Breast epithelium (tissue), 4 donors: ENCODE data around the gene DUSP22. TPM values are rescaled to one million over a fixed set of nuclear protein-coding genes. Genes with fewer than 3 reads are reported as not detected.
A peak's percentile ranks its signal among the peaks of the same experiment; 100 is the strongest.
"Not testable (repeated sequence)": the region's sequence is repeated elsewhere in the genome, so short reads cannot be mapped to it uniquely, and the experiment has no call there.

Experiments used
- DNase-seq, 2 donors: peaks; one replicate each; pipeline ENCODE4 v3.0.0-alpha.2; 2019; ENCODE audit warnings: low spot score in 2 of 2
- H3K27ac ChIP-seq, 2 donors: fragments of 200-600 bp; sonication (generic) in 1 of 2; one replicate each; pipeline ENCODE4 v1.5.1; 2016 to 2019; ENCODE audit warnings: mild to moderate bottlenecking in 1 of 2
- H3K27me3 ChIP-seq, 2 donors: fragments of 200-600 bp; sonication (generic) in 1 of 2; one replicate each; pipeline versions ENCODE4 v1.5.1 to v1.6.0; 2017 to 2019; ENCODE audit warnings: control low read depth in 1 of 2, mild to moderate bottlenecking in 1 of 2
- H3K36me3 ChIP-seq: fragments of 200-600 bp; one replicate; pipeline ENCODE4 v1.5.1; 2019
- H3K4me1 ChIP-seq, 2 donors: fragments of 200-600 bp; sonication (generic); one replicate each; pipeline ENCODE4 v1.5.1; 2016 to 2019; ENCODE audit warnings: control low read depth in 1 of 2
- H3K4me3 ChIP-seq, 3 donors: fragments of 200-600 bp; sonication (generic); 1 replicate in 2 of 3; 2 replicates in 1 of 3; pipeline ENCODE4 v1.5.1; 2016 to 2019; ENCODE audit warnings: mild to moderate bottlenecking in 3 of 3, moderate library complexity in 2 of 3
- H3K9me3 ChIP-seq, 2 donors: fragments of 200-600 bp; sonication (generic) in 1 of 2; one replicate each; pipeline ENCODE4 v1.5.1; 2016 to 2019; ENCODE audit warnings: control low read depth in 1 of 2
- POLR2A ChIP-seq: fragments of 450-650 bp; IDR thresholded peaks from one replicate; pipeline ENCODE4 v1.6.1; 2016; ENCODE audit warnings: antibody characterized with exemption, mild to moderate bottlenecking, moderate library complexity
- POLR2AphosphoS5 ChIP-seq, 3 donors: sonication (generic); formaldehyde crosslinking; IDR thresholded peaks; one replicate each; pipeline ENCODE4 v1.6.1; 2017; ENCODE audit warnings: antibody characterized with exemption in 3 of 3
- intact Hi-C: fragments of 100-400 bp; cut with DNase I; formaldehyde crosslinking; loops from one replicate; pipeline ENCODE4 v1.15.1; 2023; ENCODE audit warnings: low total_unique reads
- total RNA-seq, 3 donors: library from RNA; depleted of rRNA; stranded (reverse); fragments of >200 nt; gene quantifications; one replicate each; pipeline ENCODE4 v1.1.0, GENCODE V29; 2016
- TF ChIP-seq, protein P1 (sequence below), 3 donors: fragments of 450-650 bp; IDR thresholded peaks; one replicate each; pipeline ENCODE4 v1.5.1; 2016 to 2017; ENCODE audit warnings: antibody characterized with exemption in 3 of 3, mild to moderate bottlenecking in 3 of 3, moderate library complexity in 3 of 3

DUSP22 gene
- total RNA-seq, 3 donors from 2014 or later = 55.6 to 81.9 (median 59.0) TPM

DNA sequence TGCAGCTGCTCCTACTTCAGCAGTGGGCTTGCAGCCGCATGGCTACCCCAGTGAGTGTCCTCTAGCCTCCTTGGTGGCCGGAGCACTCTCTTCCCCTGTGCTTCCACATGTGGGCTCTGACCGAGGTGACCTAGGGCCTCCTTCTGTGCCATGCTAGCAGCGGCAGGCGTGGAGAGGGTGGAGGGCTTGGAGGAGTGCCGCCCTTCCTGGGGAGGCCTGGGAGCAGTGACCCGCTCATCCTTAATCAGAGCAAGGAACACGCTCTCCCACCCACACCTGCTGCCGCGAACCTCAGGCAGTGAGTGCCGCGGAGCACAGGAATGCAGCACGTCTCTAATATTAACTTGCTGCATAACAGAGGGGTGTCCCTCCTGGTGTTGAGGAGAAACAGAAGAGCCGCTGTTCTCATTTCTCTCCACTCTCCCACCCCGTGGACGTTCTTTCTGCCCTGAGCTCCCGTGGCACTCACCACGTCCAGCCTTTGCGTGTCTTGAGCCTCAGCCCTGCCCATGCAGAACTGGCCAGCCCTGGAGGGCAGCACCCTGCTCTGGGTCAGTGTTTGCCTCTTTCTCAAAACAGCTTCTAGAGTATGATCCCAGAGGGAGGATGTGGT, 31.9 kb downstream of the DUSP22 start:
- peaks cover 4 to 7% of the 10 kb centered on the region in 2 donors for H3K4me1 ChIP-seq
- intact Hi-C loops = no loop called here
- H3K27ac ChIP-seq = no peak overlapping the region
- DNase-seq = no peak
- TF ChIP-seq POLR2A (no peak), POLR2AphosphoS5 (IDR thresholded peaks at IDR 0.05) (no peak)
- TF ChIP-seq, protein P1, sequence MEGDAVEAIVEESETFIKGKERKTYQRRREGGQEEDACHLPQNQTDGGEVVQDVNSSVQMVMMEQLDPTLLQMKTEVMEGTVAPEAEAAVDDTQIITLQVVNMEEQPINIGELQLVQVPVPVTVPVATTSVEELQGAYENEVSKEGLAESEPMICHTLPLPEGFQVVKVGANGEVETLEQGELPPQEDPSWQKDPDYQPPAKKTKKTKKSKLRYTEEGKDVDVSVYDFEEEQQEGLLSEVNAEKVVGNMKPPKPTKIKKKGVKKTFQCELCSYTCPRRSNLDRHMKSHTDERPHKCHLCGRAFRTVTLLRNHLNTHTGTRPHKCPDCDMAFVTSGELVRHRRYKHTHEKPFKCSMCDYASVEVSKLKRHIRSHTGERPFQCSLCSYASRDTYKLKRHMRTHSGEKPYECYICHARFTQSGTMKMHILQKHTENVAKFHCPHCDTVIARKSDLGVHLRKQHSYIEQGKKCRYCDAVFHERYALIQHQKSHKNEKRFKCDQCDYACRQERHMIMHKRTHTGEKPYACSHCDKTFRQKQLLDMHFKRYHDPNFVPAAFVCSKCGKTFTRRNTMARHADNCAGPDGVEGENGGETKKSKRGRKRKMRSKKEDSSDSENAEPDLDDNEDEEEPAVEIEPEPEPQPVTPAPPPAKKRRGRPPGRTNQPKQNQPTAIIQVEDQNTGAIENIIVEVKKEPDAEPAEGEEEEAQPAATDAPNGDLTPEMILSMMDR (IDR thresholded peaks at IDR 0.05) = no peak
- peak overlapping the region in 1 of 3 donors; percentile 4 for H3K4me3 ChIP-seq
- no peaks in the 10 kb centered on the region for H3K36me3 ChIP-seq
- H3K27me3 ChIP-seq = no peaks in the 10 kb centered on the region
- no peaks in the 10 kb centered on the region for H3K9me3 ChIP-seq

DNA sequence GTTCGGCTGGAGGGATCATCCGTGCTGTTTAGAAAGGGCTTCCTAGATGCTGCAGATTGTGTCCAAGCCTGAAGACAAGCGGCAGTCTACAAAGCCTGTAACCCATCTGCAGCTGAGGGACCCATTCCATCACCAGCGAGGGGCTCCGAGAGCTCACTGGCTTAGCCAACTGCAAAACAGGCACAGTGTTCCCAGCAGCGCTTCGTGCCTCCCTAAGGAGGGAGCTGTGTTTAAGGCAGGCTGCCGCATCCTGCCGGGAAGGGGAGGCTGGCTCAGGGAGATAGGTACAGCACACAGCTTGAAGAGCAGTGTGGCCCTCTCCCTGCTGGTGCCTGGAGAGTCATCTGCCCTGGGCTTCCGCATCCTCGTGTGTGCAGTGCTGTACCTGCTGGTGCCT, 32.4 kb downstream of the DUSP22 start:
- H3K27ac ChIP-seq = no peak overlapping the region
- intact Hi-C loops = loop anchor here (1.0 kb wide), 1 partner anchor 16 kb away; no protein-coding TSS in a partner anchor
- TF ChIP-seq POLR2A (no peak), POLR2AphosphoS5 (IDR thresholded peaks at IDR 0.05) (no peak)
- TF ChIP-seq, protein P1 (IDR thresholded peaks at IDR 0.05) = no peak
- no peaks in the 10 kb centered on the region for H3K36me3 ChIP-seq
- DNase-seq = no peak
- no peak overlapping the region for H3K4me3 ChIP-seq
- H3K27me3 ChIP-seq = no peaks in the 10 kb centered on the region
- no peaks in the 10 kb centered on the region for H3K9me3 ChIP-seq
- peaks cover 4 to 7% of the 10 kb centered on the region in 2 donors for H3K4me1 ChIP-seq

DNA sequence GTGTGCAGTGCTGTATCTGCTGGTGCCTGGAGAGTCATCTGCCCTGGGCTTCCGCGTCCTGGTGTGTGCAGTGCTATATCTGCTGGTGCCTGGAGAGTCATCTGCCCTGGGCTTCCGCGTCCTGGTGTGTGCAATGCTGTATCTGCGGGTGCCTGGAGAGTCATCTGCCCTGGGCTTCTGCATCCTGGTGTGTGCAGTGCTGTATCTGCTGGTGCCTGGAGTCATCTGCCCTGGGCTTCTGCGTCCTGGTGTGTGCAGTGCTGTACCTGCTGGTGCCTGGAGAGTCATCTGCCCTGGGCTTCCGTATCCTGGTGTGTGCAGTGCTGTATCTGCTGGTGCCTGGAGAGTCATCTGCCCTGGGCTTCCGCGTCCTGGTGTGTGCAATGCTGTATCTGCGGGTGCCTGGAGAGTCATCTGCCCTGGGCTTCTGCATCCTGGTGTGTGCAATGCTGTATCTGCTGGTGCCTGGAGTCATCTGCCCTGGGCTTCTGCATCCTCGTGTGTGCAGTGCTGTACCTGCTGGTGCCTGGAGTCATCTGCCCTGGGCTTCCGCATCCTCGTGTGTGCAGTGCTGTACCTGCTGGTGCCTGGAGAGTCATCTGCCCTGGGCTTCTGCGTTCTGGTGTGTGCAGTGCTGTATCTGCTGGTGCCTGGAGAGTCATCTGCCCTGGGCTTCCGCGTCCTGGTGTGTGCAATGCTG, 33.0 kb downstream of the DUSP22 start:
- not testable (repeated sequence) for H3K4me3 ChIP-seq, DNase-seq, H3K27ac ChIP-seq, H3K27me3 ChIP-seq, H3K4me1 ChIP-seq, H3K36me3 ChIP-seq, H3K9me3 ChIP-seq
- intact Hi-C loops = loop anchor here (1.0 kb wide), 1 partner anchor 17 kb away; no protein-coding TSS in a partner anchor

DNA sequence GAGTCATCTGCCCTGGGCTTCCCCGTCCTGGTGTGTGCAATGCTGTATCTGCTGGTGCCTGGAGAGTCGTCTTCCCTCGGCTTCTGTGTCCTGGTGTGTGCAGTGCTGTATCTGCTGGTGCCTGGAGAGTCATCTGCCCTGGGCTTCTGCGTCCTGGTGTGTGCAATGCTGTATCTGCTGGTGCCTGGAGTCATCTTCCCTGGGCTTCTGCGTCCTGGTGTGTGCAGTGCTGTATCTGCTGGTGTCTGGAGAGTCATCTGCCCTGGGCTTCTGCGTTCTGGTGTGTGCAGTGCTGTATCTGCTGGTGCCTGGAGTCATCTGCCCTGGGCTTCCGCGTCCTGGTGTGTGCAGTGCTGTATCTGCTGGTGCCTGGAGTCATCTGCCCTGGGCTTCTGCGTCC, 33.8 kb downstream of the DUSP22 start:
- H3K4me1 ChIP-seq, H3K9me3 ChIP-seq, intact Hi-C loops, H3K4me3 ChIP-seq, H3K27me3 ChIP-seq, H3K27ac ChIP-seq, H3K36me3 ChIP-seq, DNase-seq: not testable (repeated sequence)

DNA sequence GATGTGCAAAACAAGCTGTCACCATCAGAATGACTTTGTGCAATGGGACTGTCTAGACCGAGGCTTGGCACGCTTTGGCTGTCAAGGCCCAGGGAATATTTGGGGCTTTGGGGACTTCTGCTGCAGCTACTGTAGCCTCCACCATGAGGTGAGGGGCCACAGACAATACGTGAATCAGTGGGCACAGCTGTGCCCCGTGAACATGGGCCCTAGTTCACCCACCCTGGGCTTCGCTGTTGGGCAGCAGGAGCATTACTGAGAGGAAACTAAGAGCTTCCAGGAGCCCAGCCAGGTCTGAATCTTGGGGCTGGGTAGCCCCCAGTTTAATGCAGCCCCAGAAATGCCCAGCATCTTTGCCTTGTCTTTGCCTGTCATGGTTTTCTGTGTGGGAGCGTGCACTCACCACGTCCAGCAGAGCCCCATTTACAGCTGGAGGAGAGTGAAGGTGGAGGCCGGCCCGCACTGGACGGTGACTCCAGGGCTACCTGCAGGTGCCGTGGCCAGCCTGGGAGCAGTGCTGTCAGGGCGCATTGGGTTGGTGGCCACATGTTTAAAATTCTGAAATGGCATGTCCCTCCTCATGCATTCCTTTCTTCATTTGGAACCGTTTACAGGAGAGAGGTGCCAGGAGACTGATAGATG, 34.7 kb downstream of the DUSP22 start:
- DNase-seq = no peak
- Histone ChIP-seq H3K27me3 (no peaks in the 10 kb centered on the region), H3K9me3 (no peaks in the 10 kb centered on the region), H3K4me3 (peak overlapping the region in 2 of 3 donors; percentile 3 to 20), H3K4me1 (peaks cover 4 to 7% of the 10 kb centered on the region in 2 donors), H3K27ac (peak overlapping the region; percentile 34 to 62), H3K36me3 (no peaks in the 10 kb centered on the region)
- intact Hi-C loops = no loop called here
- TF ChIP-seq, protein P1 (IDR thresholded peaks at IDR 0.05) = no peak
- TF ChIP-seq POLR2A = no peak
- no peak for TF ChIP-seq POLR2AphosphoS5 (IDR thresholded peaks at IDR 0.05)
